K562 (cell line): ENCODE results near the gene ZNF792. TPM values are rescaled to one million over a fixed set of nuclear protein-coding genes. Genes with fewer than 3 reads are reported as not detected.

Experiments used
- CC2D1A ChIP-seq: fragments of 450-650 bp; IDR thresholded peaks from 2 replicates; pipeline ENCODE4 v1.6.1; 2017; ENCODE audit warnings: mild to moderate bottlenecking
- CHD7 ChIP-seq: fragments of 200-600 bp; sonication (generic); IDR thresholded peaks from one replicate; pipeline ENCODE4 v1.6.1; 2012; ENCODE audit warnings: mild to moderate bottlenecking, low read depth, low read length, inconsistent platforms
- HDAC3 ChIP-seq: fragments of 450-650 bp; IDR thresholded peaks from 2 replicates; pipeline ENCODE4 v1.6.1; 2018; ENCODE audit warnings: borderline replicate concordance, mild to moderate bottlenecking, moderate library complexity; ENCODE audit not compliant: partially characterized antibody
- HMBOX1 ChIP-seq: sonication (generic); IDR thresholded peaks from 2 replicates; pipeline ENCODE4 v1.6.1; 2016
- NR2C2 ChIP-seq, 2 experiments: fragments of 200-800 bp in 1 of 2; sonication (Bioruptor generic) in 1 of 2; sonication (generic) in 1 of 2; formaldehyde crosslinking in 1 of 2; IDR thresholded peaks; 2 replicates each; pipeline versions ENCODE4 v1.6.1 to v1.8.0; 2016 to 2022; ENCODE audit warnings: mild to moderate bottlenecking in 1 of 2, missing compliant biosample characterization in 1 of 2, missing genetic modification characterization in 1 of 2, missing genetic modification reagents in 1 of 2
- RNF219 ChIP-seq: fragments of 250-450 bp; sonication (Bioruptor Pico); IDR thresholded peaks from 2 replicates; pipeline ENCODE4 v1.5.0; 2022; ENCODE audit warnings: mild to moderate bottlenecking
- SMC3 ChIP-seq: conservative IDR thresholded peaks from 2 replicates; pipeline ENCODE4 v1.6.1; 2011; ENCODE audit warnings: low read depth, low read length, improper control_type of control experiment; ENCODE audit not compliant: insufficient read depth
- SREBF2 ChIP-seq: sonication (generic); formaldehyde crosslinking; IDR thresholded peaks from 2 replicates; pipeline ENCODE4 v1.4.0; 2020; ENCODE audit warnings: mild to moderate bottlenecking, missing genetic modification reagents
- U2AF2 ChIP-seq: fragments of 200-400 bp; formaldehyde crosslinking; optimal IDR thresholded peaks from 2 replicates; pipeline ENCODE3; 2017; ENCODE audit warnings: low read depth, mild to moderate bottlenecking, low read length
- polyA plus RNA-seq, 8 experiments: library from polyadenylated mRNA; depleted of rRNA in 4 of 8; stranded (reverse) in 5 of 8; unstranded in 3 of 8; fragments of >200 nt; fragmentation: Nextera tagmentation in 2 of 8; fragmentation: Illumina TruSeq in 1 of 8; extraction: Ambion mirVana in 2 of 8; extraction: Trizol in 1 of 8; gene quantifications; 2 replicates each; pipeline versions ENCODE4 v1.2.1 to v1.2.3, GENCODE V29; 2011 to 2014; ENCODE audit warnings: inconsistent platforms in 1 of 8, missing spikeins in 1 of 8
- total RNA-seq, 7 experiments: library from RNA; depleted of rRNA in 6 of 7; stranded (reverse); fragments of >200 nt in 6 of 7; fragmentation: Illumina TruSeq in 2 of 7; extraction: Trizol in 2 of 7; gene quantifications; 2 replicates each; pipeline versions ENCODE4 v1.2.1 to v1.2.3, GENCODE V29; 2011 to 2021; ENCODE audit warnings: low replicate concordance in 1 of 7

The ZNF792 gene
- total and polyA plus RNA-seq, 9 of the 15 experiments (the other 6 are each of a cell fraction or from before 2014, with no cell fraction given), result 3.3 to 16.5 (median 10.4) TPM

DNA sequence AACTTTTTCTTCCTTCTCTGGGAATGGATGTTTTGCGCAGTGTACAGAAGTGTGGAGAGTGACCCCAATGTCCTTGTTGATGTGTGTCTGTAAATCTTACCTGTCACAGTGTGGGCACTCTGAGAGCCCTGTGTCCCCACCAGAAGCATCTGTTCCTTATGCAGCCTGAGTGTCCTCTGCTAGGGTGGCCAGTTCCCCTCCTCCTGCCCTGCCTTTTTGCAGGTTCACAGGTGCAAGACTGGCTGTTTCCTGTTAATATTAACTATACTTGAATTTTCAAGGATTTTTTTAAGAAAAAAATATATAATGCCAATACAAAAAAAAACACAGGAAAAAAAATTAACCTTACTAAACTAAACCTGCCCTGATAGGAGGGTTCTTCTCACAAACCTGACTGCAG, 24.1 kb upstream of the ZNF792 start (continued):
- TF ChIP-seq CHD7, result no peak
- no peak for TF ChIP-seq HDAC3
- no peak for TF ChIP-seq SREBF2
- no peak for TF ChIP-seq HMBOX1
- no peak for TF ChIP-seq RNF219 (CRISPR knock-in tag)
- no peak for TF ChIP-seq SMC3
- TF ChIP-seq NR2C2 (CRISPR knock-in tag; IDR thresholded peaks at IDR 0.05), result no peak
- TF ChIP-seq NR2C2 (tag; IDR thresholded peaks at IDR 0.05), result no peak
- TF ChIP-seq U2AF2, result no peak
- TF ChIP-seq CC2D1A, result no peak
